Lower leg skin (tissue), 3 donors: Measurements from ENCODE around the gene DCD.

Experiments used
- CTCF ChIP-seq, 3 donors: fragments of 450-650 bp; IDR thresholded peaks; one replicate each; pipeline ENCODE4 v1.5.1; 2016; ENCODE audit warnings: antibody characterized with exemption in 3 of 3, mild to moderate bottlenecking in 3 of 3, moderate library complexity in 2 of 3
- POLR2A ChIP-seq, 2 donors: fragments of 450-650 bp; IDR thresholded peaks; one replicate each; pipeline ENCODE4 v1.6.1; 2016 to 2017; ENCODE audit warnings: antibody characterized with exemption in 2 of 2, mild to moderate bottlenecking in 1 of 2, moderate library complexity in 1 of 2

DNA sequence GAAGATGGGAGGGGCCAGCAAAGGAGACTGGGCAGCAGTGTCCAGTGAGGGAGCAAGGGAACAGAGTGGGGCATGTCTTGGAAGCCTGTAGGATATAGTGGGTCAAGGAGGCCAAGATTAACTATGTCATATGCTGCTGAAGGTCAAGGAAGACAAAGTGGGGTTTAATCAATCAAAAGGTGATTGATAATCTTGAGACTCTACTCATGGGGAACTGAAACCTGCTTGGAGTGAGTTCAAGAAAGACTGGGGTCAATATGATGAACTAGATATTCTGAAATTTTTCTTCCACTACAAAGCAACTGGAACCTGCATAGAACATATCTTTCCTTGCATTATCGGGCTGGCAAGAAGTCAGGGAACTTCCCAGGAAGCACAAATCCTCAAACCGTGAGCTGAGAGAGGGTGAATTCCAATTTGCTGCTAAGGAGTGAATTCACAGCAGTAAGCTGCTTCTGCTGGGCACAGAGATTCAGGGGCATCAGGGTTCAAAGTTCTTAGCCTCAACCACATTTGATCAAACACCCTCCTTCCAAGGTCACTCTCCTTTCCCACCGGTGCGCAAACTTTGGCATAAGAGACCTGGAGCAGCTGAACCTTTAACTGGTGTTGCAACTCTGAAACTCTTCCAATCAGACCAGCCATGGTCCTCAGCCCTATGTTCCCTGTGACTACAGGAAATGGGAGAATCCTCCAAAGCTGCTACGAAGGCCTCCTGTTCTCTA is 40.3 kb upstream of the DCD start:
- no peak for TF ChIP-seq CTCF (IDR thresholded peaks at IDR 0.05)
- no peak for TF ChIP-seq POLR2A (IDR thresholded peaks at IDR 0.05)
